Activated naive CD4-positive, alpha-beta T cell (primary cell): Measurements from ENCODE around the gene GGACT.

Experiments
- DNase-seq, 4 experiments: peaks; one replicate each; lab custom pipeline; 2025; lab: John Stamatoyannopoulos, UW

GGACT gene

DNA sequence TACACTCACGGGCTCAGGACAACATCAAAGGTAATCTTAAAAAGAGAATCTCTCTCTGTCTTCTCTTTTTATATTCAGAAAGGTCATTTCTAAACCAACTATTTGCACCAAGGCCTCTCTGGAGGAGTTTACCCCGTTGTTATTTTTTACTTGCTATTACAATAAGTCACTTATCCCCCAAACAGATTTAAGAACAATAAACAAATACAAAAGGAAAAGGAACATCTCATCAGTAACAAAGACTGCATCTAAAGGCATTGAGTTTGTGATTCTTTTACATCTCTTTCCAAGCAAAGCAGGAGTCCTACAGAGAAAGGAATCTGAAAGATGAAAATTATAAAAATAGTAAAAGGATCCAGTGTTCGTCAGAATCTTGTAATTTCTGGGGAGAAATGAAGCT, 75.4 kb downstream of the GGACT start:
- DNase-seq: no peak

- no peak for DNase-seq
These were observed 76.2 kb downstream of the GGACT start for GRCh38 chr13:100512422-100512821.

- no peak for DNase-seq
These were observed 77.1 kb downstream of the GGACT start for GRCh38 chr13:100511466-100511865.

DNA sequence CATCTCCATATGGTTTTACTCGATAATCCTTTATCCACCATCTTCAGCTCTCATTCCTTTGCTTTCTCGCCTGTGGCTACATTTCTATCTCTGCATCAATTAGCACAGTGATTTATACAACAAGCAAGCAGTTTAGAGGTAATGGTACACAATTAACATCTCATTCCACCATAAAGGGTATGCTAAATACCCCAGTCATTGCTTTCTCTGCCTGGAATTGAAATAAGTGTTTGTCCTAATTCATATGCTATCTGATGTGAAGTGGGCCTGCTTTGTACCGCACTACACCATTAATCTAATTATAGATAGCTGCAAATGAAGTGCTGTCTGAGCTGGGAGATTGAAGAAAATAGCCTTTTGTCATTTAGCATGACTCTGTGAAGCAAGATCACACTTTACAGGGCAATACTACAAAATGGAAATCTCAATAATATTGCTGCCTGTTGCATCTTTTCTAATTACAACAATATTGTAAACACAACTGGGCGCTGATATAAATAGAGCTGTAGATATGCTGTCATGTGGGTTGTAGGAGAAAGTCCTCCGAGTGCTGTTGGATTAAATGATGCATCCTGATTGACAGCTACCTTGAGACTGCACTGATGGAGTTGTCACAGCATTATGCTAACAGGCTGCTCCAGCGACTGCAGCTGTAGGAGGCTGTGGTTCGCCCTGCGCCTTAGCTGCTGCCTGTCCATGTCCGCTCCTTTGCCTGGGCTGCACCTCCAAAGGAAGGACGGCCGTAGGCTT, 78.2 kb downstream of the GGACT start:
- no peak for DNase-seq

DNA sequence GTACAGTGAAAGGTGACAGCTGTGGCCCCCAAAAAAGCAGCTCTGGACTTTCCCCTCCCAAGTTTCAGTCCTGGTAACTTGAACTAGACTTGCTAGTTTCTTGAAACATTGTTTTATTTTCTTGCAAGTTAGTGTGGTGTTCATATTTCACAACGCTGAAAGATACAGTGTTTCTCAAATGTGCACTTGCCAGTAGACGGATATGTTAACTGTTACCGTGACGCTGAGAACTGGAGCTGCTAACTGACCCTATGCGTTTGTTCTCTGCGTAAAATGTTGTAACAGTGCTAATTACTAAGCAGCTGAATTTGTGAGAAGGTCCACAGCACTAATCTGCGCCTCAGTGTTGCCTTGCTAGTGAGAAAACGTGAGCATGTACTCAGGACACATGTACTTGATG, 79.6 kb downstream of the GGACT start:
- DNase-seq: no peak

DNA sequence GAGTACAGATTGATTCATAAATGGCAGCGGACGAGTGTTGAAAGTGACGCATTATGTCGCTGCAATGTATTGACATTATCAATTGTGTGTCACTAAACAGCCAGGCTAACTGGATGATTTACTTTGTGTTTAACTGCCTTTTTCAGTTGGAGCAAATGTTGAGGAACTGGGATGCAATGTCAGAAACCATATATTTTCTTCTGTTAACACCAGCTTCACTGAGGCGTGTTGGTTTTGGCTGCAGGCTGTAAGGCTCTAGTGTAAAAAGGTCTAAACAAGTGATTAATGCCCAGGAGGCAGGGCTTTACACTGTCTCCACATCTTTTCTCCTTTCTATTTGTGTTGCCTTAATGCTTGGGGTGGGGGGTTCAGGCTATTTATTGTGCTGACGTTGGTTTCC, 80.1 kb downstream of the GGACT start:
- no peak for DNase-seq

GRCh38 chr13:100506600-100507422, 81.8 kb downstream of the GGACT start:
- DNase-seq: no peak

DNA sequence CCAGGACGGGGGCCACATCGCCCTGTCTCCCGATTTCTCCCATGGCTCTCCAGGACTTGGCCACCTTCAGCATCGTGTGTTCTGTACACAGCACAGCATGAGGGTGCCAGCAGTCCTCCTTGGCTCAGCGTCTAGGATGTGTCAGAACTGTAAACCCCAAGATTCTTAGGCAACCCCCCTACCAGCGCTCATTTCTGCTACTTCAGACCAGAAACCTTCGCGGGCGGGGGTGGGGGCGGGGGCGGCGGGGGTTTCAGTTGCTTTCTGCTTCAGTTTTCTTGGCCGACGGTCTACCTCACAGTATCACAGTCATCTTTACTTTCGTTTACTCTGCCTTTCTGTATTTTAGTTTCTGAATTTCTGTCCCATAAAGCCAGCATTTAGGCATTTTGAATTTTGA, 82.4 kb downstream of the GGACT start:
- no peak for DNase-seq

DNA sequence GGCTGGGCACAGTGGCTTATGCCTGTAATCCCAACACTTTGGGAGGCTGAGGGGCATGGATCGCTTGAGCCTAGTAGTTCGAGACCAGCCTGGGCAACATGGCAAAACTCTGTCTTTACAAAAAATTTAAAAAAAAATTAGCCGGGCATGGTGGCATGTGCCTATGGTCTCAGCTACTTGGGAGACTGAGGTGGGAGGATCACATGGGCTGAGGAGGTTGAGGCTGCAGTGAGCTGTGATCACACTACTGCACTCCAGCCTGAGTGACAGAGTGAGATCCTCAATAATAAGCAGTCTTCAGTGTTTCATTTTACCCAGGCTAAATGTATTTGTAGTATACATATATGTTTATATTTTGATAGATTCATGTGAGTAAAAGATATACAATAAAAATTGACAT, 85.0 kb downstream of the GGACT start:
- DNase-seq: no peak

GRCh38 chr13:100502446-100502845, 86.1 kb downstream of the GGACT start:
- no peak for DNase-seq

- DNase-seq: no peak
These were observed 91.2 kb downstream of the GGACT start for GRCh38 chr13:100497389-100497788.

DNA sequence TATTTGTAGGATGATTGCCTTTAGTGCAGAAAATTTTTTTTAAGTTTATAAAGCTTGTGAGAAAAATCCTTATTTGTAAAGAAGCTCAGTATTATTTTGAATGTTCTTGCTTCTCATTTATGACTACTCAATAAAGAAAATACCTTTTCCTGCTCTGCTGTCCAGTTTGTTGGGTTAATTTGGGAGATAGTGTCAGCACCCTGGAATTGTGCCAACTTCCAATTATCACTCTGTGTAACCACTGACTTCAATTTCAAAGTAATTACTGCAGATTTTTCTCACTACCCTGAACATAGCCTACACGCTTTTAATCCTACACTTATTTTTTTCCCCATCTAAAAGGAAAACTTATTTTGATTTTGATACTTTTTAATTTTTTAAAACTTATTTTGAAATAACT, 93.1 kb downstream of the GGACT start:
- DNase-seq: no peak

DNA sequence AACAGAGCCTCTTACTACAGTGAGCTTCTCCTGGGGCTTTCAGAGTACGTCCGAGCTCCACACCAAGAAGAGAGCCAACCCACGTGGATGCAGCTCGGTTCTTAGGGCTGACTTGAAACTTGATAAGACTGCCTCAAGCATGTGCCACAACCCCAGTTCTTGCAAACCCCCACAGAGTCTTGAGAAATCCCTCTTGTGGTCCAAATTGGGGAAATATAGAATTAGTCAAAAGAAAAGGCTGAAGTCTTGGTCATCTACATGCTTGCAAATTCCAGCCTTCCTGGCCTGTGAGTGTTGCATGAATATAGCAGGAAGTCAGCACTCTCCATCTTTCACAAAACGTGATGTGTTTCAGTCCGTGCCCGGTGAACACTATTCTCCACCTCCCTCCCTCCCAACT, 95.2 kb downstream of the GGACT start:
- DNase-seq: no peak

DNA sequence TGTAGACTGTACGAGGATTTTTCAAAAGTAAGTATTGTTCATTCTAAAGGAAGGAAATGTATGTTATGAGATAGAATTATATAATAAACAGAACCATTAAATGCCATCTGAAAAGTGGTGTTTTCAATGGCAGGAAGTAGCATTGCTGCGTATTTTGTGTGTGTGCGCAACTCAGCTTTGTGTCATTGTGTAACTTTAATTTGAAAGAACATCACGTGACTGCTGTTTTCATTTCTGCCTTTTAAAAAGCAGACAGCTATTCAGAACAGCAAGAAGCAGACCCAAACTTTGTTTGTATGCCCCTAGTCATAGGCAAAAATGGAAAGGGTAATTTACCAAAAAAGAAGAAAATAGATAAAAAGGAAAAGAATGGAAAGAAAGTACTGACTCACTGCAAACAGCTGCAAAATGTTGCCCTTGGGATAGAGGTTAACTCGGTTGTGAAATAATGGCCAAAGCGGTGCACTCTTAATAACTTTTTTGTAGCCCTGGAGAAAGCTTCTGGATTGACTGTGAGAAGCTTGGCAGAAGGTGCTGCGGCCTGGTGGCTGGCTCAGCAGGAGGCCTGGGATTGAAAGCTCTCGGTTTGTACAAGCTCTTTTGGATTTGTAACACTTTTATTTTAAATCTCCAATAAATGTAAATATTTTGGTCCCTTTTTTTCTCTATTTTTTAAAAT, 97.3 kb downstream of the GGACT start:
- no peak for DNase-seq

GRCh38 chr13:100490692-100491091, 97.9 kb downstream of the GGACT start:
- no peak for DNase-seq

DNA sequence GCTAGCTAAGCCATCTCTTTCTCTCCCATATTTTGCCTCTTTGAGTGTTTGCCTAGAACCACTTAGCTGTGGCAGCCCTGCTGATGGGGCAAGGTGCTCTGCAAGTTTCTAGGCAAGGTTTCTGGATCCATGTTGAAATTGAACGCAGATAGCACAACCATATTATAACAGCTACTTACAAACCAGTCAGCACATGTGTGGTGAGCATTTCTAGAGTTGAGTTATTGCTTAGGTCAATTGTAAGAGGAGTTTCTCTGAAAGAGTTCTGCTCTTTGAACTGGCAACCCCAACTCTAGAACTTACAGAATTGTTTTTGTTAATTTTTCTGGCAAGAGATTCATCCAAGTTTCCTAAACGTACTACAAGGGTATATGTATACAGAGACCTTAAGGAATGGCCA, 103.3 kb downstream of the GGACT start:
- DNase-seq: no peak

DNA sequence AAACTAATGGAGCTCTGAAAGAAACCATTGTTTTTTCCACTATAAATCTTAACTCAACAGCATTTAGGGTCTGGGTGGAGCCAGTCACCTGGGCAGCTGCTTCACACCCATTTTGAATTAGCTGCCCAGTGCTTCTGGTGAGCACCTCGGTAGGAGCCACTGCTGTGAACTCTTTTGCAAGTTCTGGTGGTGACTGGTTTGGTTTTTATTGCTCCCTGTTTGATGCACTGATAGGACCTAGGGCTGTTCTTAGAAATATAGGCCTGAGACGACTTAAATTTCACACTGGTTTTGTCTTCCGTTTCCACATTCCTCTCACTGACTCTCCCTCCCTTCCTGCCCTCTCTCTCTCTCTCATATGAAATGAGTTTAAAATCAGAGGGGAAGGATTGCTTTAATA, 103.9 kb downstream of the GGACT start:
- no peak for DNase-seq

- DNase-seq: no peak
These were observed 104.7 kb downstream of the GGACT start for GRCh38 chr13:100483841-100484381.

- DNase-seq: no peak
These were observed 105.5 kb downstream of the GGACT start for GRCh38 chr13:100483139-100483538.

DNA sequence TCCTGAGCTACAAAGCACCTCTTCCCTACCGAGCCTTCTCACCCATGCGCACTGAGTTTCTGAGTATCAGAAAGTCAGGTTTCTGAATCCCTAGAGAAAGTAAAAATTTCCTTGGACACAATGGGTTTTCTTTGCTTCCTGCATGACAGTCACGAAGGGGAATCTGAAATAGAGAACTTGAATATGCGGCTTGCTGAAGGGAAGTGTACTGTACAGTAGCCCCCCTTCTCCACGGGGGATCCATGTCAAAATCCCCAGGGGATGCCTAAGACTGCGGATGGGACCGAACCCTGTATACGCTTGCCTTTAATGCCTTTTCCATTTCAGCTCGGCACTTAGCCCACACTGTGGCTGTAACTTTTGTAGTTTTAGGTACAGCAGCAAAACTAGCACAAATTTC, 107.9 kb downstream of the GGACT start:
- DNase-seq: no peak
